ENCODE results near the gene DCX. TPM values are rescaled to one million over a fixed set of nuclear protein-coding genes. Genes with fewer than 3 reads are reported as not detected.

DCX gene
- total RNA-seq, 1 donor from 2014 or later, result 6.1 TPM

- H3K36me3 Mint-ChIP-seq, result no peaks in the 10 kb centered on the region
- H3K27me3 Mint-ChIP-seq (ENCODE audit: low read depth), result peaks cover 17% of the 10 kb centered on the region
- DNase-seq (ENCODE audit: low spot score in 2 of 2, unreplicated experiment in 2 of 2), result no peak
- H3K9me3 Mint-ChIP-seq, result peaks cover 5% of the 10 kb centered on the region
- H3K4me1 Mint-ChIP-seq, result no peaks in the 10 kb centered on the region
- H3K27ac Mint-ChIP-seq, result no peak overlapping the region
- TF ChIP-seq, protein P1, sequence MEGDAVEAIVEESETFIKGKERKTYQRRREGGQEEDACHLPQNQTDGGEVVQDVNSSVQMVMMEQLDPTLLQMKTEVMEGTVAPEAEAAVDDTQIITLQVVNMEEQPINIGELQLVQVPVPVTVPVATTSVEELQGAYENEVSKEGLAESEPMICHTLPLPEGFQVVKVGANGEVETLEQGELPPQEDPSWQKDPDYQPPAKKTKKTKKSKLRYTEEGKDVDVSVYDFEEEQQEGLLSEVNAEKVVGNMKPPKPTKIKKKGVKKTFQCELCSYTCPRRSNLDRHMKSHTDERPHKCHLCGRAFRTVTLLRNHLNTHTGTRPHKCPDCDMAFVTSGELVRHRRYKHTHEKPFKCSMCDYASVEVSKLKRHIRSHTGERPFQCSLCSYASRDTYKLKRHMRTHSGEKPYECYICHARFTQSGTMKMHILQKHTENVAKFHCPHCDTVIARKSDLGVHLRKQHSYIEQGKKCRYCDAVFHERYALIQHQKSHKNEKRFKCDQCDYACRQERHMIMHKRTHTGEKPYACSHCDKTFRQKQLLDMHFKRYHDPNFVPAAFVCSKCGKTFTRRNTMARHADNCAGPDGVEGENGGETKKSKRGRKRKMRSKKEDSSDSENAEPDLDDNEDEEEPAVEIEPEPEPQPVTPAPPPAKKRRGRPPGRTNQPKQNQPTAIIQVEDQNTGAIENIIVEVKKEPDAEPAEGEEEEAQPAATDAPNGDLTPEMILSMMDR (IDR thresholded peaks at IDR 0.05; ENCODE audit: unreplicated experiment), result no peak
- H3K4me3 Mint-ChIP-seq, result no peak overlapping the region
Measured at GRCh38 chrX:111375747-111376146, 36.2 kb downstream of the DCX start.

GRCh38 chrX:111372086-111372485 lies 39.9 kb downstream of the DCX start:
- Mint-ChIP-seq H3K27ac (no peak overlapping the region), H3K36me3 (no peaks in the 10 kb centered on the region)

GRCh38 chrX:111365770-111366325 lies 46.1 kb downstream of the DCX start:
- DNase-seq (ENCODE audit: low spot score in 2 of 2, unreplicated experiment in 2 of 2), result no peak
- Mint-ChIP-seq H3K9me3 (no peaks in the 10 kb centered on the region), H3K36me3 (no peaks in the 10 kb centered on the region), H3K4me3 (no peak overlapping the region), H3K4me1 (no peaks in the 10 kb centered on the region), H3K27ac (no peak overlapping the region), H3K27me3 (ENCODE audit: low read depth) (peaks cover 14% of the 10 kb centered on the region)
- TF ChIP-seq, protein P1 (IDR thresholded peaks at IDR 0.05; ENCODE audit: unreplicated experiment), result no peak

More at GRCh38 chrX:111372086-111372485, 39.9 kb downstream of the DCX start:
- peaks cover 5% of the 10 kb centered on the region for H3K9me3 Mint-ChIP-seq
- H3K27me3 Mint-ChIP-seq (ENCODE audit: low read depth), result peaks cover 25% of the 10 kb centered on the region
- H3K4me3 Mint-ChIP-seq, result no peak overlapping the region
- no peak for DNase-seq (ENCODE audit: low spot score in 2 of 2, unreplicated experiment in 2 of 2)
- H3K4me1 Mint-ChIP-seq, result no peaks in the 10 kb centered on the region
- TF ChIP-seq, protein P1 (IDR thresholded peaks at IDR 0.05; ENCODE audit: unreplicated experiment), result no peak

GRCh38 chrX:111363741-111364140 lies 48.3 kb downstream of the DCX start:
- no peaks in the 10 kb centered on the region for H3K4me1 Mint-ChIP-seq
- peaks cover 8% of the 10 kb centered on the region for H3K27me3 Mint-ChIP-seq (ENCODE audit: low read depth)
- H3K36me3 Mint-ChIP-seq, result no peaks in the 10 kb centered on the region
- no peak overlapping the region for H3K4me3 Mint-ChIP-seq
- no peak for DNase-seq (ENCODE audit: low spot score in 2 of 2, unreplicated experiment in 2 of 2)
- TF ChIP-seq, protein P1 (IDR thresholded peaks at IDR 0.05; ENCODE audit: unreplicated experiment), result no peak
- no peak overlapping the region for H3K27ac Mint-ChIP-seq
- H3K9me3 Mint-ChIP-seq, result no peaks in the 10 kb centered on the region

GRCh38 chrX:111361751-111362150 lies 50.2 kb downstream of the DCX start:
- no peaks in the 10 kb centered on the region for H3K9me3 Mint-ChIP-seq
- no peaks in the 10 kb centered on the region for H3K4me1 Mint-ChIP-seq
- H3K36me3 Mint-ChIP-seq, result no peaks in the 10 kb centered on the region
- DNase-seq (ENCODE audit: low spot score in 2 of 2, unreplicated experiment in 2 of 2), result no peak
- H3K4me3 Mint-ChIP-seq, result no peak overlapping the region
- H3K27me3 Mint-ChIP-seq (ENCODE audit: low read depth), result peaks cover 8% of the 10 kb centered on the region
- no peak overlapping the region for H3K27ac Mint-ChIP-seq
- TF ChIP-seq, protein P1 (IDR thresholded peaks at IDR 0.05; ENCODE audit: unreplicated experiment), result no peak

DNA sequence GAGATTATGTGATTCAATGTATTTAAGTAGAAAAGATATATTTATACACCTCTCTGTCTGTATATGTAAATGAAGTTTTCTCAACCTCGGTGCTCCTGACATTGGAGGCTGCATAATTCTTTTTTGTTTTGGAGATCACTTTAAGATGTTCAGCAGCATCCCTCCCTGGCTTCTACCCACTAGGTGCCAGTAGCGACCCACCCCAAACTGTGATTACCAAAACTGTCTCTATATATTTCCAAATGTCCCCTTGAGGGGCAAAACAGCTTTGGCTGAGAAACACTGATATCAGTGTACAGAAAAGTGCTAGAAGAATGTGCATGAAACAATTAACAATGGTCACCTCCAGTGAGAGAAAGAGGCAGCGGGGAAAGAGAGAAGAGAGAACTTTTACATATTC lies 51.2 kb downstream of the DCX start:
- TF ChIP-seq, protein P1 (IDR thresholded peaks at IDR 0.05; ENCODE audit: unreplicated experiment), result no peak
- H3K36me3 Mint-ChIP-seq, result peaks cover 2% of the 10 kb centered on the region
- peaks cover 8% of the 10 kb centered on the region for H3K27me3 Mint-ChIP-seq (ENCODE audit: low read depth)
- H3K4me1 Mint-ChIP-seq, result no peaks in the 10 kb centered on the region
- no peak overlapping the region for H3K4me3 Mint-ChIP-seq
- peaks cover 5% of the 10 kb centered on the region for H3K9me3 Mint-ChIP-seq
- H3K27ac Mint-ChIP-seq, result no peak overlapping the region
- DNase-seq (ENCODE audit: low spot score in 2 of 2, unreplicated experiment in 2 of 2), result no peak

Data from mesothelial cell of epicardium (in vitro differentiated cells).